Left renal cortex interstitium (tissue), 4 donors: ENCODE data around the gene SALL4. TPM values are rescaled to one million over a fixed set of nuclear protein-coding genes. Genes with fewer than 3 reads are reported as not detected.
"Not testable (repeated sequence)": the region's sequence is repeated elsewhere in the genome, so short reads cannot be mapped to it uniquely, and the experiment has no call there.

Experiments
- DNase-seq, 4 donors: peaks; one replicate each; pipeline ENCODE4 v3.0.0-alpha.2; 2013; ENCODE audit warnings: low read depth in 4 of 4, low spot score in 2 of 4, missing footprints in 1 of 4
- polyA plus RNA-seq, 4 donors: library from polyadenylated mRNA; unstranded; fragments of 120-200 nt; gene quantifications; one replicate each; pipeline ENCODE4 v1.2.1, GENCODE V29; 2013; ENCODE audit not compliant: insufficient read length in 4 of 4

The SALL4 gene
- polyA plus RNA-seq, 4 donors: 4.0 to 12.9 (median 8.0) TPM

DNA sequence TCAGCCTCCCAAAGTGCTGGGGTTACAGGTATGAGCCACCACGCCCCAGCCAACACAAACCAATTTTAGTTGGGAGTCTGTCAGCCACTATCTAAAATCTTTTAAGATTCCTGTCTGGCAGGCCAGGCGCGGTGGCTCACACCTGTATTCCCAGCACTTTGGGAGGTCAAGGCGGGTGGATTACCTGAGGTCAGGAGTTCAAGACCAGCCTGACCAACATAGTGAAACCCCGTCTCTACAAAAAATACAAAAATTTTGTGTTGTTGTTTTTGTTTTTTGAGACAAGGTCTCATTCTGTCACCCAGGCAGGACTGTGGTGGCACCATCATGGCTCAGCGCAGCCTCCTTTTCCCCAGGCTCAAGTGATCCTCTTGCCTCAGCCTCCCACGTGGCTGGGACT lies 62.0 kb downstream of the SALL4 start:
- not testable (repeated sequence) for DNase-seq

DNA sequence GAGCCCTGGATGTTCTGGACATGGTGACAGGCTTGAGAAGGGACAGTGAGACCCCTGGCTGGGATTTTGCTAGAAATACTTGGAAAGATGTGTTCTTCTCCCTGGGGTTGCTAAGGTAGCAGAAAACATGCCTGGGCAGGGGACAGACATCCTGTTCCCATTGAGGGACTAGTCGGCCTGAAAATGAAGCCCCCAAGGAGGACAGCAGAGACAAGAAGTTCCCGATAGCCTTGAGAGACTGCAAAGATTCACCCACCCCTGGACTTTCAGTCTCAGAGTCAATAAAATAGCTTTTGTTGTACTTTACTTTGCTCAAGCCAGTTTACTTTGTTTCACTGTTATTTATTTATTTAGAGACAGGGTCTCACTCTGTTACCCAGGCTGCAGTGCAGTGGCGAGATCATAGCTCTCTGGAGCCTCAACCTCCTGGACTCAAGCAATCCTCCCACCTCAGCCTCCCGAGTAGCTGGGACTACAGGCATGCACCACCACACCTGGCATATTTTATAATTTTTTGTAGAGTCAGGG lies 62.5 kb downstream of the SALL4 start:
- DNase-seq: no peak

DNA sequence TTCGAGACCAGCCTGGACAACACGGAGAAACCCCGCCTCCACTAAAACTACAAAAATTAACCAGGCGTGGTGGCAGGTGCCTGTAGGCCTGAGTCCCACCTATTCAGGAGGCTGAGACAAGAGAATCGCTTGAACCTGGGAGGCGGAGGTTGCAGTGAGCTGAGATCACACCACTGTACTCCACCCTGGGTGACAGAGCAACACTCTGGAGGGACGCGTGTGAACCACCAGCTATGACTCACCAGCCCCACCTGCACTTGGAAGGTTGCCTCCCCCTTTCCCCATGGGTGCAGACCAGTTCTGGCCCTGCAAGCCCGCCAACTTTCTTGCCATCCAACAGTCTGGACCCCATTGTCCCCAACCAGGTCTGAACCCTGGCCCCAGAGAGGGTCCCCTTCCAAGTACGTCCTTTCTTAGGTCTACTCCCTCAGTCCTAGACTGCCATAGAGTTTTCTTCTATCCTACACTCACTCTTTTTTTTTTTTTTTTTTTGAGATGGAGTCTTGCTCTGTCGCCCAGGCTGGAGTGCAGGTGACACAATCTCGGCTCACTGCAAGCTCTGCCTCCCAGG lies 63.4 kb downstream of the SALL4 start:
- DNase-seq: no peak

DNA sequence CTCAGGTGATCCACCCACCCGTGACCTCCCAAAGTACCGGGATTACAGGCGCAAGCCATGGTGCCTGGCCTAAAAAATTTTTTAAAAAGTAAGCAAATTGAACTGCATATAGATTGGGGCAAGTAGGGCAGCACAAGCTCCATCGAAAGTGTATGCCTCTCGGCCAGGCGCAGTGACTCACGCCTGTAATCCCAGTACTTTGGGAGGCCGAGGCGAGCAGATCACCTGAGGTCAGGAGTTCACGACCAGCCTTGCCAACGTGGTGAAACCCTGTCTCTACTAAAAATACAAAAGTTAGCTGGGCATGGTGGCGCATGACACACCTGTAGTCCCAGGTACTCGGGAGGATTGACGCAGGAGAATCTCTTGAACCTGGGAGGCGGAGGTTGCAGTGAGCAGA lies 64.1 kb downstream of the SALL4 start:
- not testable (repeated sequence) for DNase-seq

DNA sequence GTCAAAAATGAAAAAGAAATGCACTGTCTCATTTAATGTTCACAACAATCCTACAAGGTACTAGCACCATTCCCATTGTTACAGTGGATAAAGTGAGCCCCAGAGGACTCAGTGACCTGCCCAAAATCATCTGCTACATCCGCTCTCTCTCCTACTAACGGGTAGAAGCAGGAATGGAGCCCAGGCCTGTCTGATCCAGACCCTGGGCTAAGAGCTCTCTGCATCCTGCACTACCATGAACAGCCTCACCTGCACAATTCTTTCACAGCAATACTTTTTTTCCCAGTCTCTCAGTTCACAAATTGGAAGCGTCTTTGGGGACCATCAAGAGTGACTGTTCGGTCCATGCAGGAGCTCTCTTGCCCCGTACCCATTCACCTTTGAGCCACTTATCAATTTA lies 65.4 kb downstream of the SALL4 start:
- DNase-seq: no peak

DNA sequence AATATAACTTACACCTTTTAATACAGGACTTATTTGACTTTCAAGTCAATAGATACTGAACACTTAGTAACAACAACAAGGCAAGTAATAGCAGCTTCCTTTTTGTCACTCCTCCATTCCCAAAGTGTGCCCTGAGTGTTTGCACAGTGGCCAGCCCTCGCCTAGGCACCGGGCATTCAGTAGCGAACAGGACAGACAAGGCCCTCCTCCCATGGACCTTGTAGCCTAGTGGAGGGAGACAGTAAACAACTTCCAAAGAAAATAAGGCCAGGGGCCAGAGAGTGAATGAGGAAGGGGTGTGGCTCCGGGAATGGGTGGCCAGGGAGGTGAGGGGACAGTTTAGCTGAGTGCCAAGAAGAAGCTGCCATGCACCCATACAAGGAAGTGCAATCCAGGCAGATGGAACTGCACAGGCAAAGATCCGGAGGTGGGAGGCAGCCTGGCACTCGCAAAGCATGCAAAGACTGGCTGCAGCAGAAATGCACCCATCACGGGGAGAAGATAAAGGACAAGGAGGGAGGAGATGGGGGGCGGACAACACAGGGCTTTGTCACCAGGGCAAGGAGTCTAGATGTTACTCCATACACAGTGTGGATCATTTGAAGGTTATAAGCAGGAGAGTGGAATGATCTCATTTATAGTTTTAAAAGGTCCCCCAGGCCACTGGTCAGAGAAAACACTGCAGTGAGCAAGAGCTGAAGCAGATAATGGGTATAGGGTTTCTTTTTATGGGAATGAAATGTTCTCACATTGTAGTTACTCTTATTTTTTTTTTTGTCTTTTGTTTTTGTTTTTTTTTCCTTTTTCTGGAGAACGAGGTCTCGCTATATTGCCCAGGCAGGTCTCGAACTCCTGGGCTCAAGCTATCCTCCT lies 66.4 kb downstream of the SALL4 start:
- DNase-seq: no peak

DNA sequence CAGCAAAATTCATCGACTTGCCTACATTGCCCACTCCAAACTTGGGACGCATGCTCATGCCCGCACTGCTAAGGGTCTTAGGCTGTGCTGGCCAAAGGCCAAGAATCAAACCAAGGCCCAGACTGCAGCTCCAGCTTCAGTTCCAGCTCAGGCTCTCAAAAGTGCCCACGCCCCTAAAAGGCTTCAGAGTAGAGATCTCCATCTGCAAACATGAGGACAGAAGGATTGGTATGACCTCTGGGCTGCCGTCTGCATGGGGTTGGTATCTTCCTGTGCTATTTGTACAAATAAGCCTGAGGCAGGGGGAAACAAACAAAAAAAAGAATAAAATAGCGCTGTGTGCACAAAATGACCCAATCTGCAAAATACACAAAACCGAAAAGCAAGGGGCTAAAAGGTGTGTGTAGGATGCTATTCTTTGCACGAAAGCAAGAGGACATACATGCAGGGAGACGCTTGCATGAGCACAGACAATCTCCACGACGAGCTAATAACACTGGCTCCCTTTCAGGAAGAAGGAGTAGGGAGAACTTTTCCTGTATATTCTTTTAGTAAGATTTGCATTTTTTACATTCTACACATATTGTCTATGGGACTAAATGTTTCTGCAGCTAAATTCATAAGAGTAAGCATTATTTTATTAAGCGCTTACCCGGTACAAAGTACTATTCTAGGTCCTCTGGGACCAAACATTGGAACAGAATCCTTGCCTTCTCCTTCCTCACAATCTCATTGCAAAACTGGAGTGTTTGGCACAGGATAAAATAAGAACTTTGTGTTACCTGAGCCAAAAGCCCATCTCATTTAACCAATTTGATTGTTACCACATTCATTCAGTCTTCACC lies 67.2 kb downstream of the SALL4 start:
- DNase-seq: no peak

DNA sequence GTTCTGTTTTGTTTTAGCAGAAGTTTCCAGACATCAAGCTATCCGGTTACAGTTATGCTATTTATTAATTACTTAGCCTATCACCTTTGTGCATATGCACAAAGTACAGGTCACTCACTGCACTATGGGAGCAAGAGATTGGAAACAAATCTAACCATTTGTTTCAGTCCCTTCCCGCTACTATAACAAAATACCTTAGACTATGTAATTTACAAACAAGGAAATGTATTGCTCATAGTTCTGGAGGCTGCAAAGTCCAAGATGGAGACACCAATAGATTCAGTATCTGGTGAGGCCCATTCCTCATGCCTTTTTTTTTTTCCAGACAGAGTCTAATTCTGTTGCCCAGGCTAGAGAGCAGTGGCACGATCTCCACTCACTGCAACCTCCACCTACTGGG lies 69.3 kb downstream of the SALL4 start:
- no peak for DNase-seq

Other genes starting within 250 kb of the SALL4 start
- 10 to 100 TPM; 53.9 to 62.7 (median 57.5) TPM for gene ATP9A, start 34.1 kb downstream of the SALL4 start, polyA plus RNA-seq